HG03103 (cell line): ENCODE results near the gene TMEM107.
"Not testable (repeated sequence)": the region's sequence is repeated elsewhere in the genome, so short reads cannot be mapped to it uniquely, and the experiment has no call there.

Experiments used
- ATAC-seq: cut with Tn5 transposase; IDR thresholded peaks from one replicate; pipeline ENCODE4 v1.9.1; 2021; ENCODE audit warnings: low read depth; ENCODE audit not compliant: unreplicated experiment

TMEM107 gene

GRCh38 chr17:8176197-8176940 lies at the start of gene TMEM107:
TMEM107 (minus strand) TSS chr17:8176380; CDS start chr17:8176286, 94 bp downstream.
- ATAC-seq: peak; percentile 40

- ATAC-seq: no peak
Observed at GRCh38 chr17:8224891-8225812, 49.0 kb upstream of the TMEM107 start.

- no peak for ATAC-seq
Observed at GRCh38 chr17:8223356-8224126, 47.4 kb upstream of the TMEM107 start.

- no peak for ATAC-seq
Observed at GRCh38 chr17:8222630-8223355, 46.6 kb upstream of the TMEM107 start.

GRCh38 chr17:8222380-8222629 lies 46.1 kb upstream of the TMEM107 start:
- ATAC-seq: no peak

- ATAC-seq: no peak
Observed at GRCh38 chr17:8221663-8222379, 45.6 kb upstream of the TMEM107 start.

DNA sequence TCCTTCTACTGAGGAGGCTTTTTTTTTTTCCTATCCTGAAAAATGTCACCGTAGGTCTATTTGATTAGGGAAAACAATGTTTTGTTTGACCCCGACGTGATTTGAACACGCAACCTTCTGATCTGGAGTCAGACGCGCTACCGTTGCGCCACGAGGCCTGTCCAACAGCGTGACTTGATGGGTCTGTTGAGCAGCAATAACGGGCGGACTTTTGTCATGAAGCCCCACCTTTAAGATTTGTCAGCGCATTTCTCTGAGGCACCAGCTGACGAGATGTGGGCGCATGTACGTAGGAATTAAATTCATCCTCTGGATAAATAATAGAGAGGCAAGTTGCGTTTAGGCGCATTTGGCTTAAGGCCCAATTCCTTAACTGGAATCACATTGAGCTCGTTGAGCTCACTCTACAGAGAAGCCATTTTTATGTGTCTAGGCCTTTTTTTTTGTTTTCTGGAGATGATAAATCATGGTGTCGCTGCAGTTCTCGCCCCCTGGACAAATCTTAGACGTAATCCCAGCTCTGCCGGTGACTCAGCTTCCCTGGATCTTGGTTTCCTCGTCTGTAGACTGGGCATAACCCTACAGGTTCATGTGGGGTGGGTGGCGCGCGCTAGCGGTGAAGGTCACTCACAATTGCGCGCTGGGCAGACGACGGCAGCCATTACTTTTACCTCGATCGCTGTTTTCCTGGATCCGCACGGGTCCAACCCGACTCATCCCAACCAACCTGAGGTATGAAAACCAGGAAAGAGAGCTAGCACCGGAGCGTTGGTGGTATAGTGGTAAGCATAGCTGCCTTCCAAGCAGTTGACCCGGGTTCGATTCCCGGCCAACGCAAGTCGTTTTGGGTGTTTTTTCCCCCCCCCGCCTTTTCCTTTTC lies 44.8 kb upstream of the TMEM107 start:
- no peak for ATAC-seq

- not testable (repeated sequence) for ATAC-seq
Observed at GRCh38 chr17:8214000-8214399, 37.8 kb upstream of the TMEM107 start.

DNA sequence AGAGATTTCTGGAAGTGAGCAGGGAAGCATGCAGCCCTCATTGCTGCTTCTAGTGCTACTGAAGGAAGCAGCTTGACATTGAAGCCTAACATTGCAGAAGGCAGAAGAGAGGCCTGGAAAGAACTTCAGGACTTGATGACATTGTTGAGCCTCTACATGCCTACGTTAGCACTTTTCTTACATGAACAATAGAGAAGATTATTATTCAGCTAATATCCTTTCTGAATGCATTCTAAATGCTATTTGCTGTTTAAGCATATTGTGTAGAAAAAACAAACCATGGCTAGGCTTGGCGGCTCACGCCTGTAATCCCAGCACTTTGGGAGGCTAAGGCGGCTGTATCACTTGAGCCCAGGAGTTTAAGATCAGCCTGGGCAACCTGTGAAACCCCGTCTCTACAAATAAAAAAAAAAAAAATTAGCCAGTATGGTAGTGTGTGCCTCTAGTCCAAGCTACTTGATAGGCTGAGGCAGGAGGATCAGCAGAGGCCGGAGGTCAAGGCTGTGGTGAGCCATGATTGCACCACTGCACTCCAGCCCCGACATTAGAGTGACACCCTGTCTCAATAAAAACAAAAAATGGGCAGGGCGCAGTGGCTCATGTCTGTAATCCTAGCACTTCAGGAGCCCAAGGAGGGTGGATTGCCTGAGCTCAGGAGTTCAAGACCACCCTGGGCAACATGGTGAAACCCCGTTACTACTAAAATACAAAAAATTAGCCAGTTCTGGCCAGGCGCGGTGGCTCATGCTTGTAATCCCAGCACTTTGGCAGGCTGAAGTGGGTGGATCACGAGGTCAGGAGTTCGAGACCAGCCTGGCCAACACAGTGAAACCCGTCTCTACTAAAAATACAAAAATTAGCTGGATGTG lies 36.4 kb upstream of the TMEM107 start:
- no peak for ATAC-seq

- no peak for ATAC-seq
Observed at GRCh38 chr17:8210761-8211458, 34.7 kb upstream of the TMEM107 start.

DNA sequence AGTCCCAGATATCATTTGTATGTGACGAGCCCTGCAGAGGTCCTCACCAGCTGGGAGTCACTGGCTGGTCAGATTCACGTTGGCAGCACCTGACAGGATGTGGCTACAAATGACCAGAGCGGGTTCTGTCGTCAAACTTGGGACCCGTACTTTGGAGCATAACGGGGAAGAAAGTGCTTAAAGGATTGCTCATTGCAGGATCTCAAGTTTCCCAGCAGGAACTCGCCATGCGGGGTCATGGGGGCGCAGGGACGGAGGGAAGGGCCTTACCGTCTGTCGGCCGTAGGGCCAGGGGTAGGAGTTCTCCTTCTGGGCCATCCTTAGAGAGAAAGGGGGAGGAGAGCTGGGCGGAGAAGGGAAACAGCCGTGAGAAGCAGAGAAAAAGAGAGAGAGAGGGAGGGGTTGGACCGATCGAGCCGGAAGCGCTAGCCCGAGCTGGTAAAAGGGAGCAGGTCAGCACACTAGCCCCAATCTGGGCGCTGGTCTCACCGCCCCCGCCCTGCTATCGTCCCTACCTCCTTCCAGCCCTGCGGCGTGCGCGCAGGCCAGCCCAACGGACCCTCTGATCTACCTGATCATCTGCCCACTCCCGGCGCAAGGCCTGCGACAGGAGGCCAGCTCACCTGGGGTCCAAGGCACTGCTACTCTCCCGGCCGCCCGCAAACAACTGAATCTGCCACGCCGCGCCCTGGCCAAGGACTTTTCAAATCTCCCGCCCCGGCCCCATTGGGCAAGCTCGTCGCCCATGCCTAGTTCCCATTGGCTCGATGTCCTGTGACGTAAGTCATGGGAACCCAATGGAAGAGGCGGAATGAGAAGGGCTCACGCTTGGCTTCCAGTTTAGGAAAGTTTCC lies 34.0 kb upstream of the TMEM107 start, which contains the start of gene AURKB:
AURKB (minus strand) TSS at position 669 of the 854 bp plus-strand sequence; CDS start at position 318, 351 bp downstream.
- peak; percentile 88 for ATAC-seq

GRCh38 chr17:8206536-8206935 lies 30.4 kb upstream of the TMEM107 start:
- no peak for ATAC-seq

- ATAC-seq: no peak
Observed at GRCh38 chr17:8204761-8205555, 28.8 kb upstream of the TMEM107 start.

DNA sequence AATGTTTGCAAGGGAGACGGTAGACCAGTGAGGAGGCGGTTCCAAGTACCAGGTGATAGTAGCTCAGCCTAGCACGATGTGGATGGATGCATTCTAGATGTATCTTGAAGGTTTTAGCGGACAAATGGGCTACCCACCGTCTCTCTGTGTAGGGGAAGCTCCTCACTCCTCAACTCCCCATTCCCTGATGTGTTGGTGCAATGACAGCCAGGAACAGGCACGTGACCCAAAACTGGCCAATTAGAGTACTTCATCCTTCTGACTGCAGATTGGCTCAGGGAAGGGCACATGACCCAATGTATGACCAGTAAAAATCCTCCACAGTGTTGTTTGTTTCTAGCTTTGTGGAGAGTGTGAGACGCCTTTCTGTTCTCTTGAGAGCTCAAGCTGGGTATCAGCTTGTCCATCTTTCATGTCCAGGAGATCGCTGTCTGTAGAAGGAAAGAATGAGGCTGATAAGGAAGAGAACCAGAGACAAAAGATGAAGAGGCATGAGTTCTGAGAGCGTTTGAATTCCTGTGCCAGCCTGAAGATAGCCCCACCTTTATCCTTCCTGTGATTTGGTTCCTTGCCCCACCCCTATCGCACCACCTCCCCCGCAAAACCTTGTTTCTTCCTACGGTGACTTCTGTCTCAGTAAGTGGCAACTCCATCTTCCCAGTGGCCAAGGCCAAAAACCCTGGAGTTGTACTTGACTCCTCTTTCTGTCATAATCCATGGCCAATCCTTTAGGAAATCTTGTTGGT lies 16.1 kb upstream of the TMEM107 start:
- no peak for ATAC-seq

DNA sequence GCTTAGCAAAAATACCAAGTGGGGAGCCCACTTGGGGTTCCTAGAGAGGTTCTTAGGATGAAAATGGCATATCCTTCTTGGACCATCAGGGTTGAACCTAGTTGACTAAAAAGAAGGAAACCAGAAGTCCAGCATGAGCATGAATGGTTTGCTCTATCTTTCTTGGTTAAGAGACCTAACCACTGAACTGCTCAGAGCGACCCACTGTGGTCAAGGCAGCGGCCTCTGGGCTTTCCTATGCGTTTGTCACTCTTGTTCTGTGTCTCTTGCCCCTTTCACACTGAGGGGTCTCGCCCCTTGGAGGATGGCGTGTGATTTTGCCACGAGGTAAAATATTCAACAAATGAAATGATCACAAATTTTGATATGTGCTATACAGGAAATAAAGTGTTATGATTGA lies 14.3 kb upstream of the TMEM107 start:
- no peak for ATAC-seq
